HEK293T (cell line): ENCODE data around the gene AGRP.

Experiments used
- ARNT ChIP-seq: fragments of 450-650 bp; IDR thresholded peaks from 2 replicates; pipeline ENCODE4 v1.6.1; 2017; ENCODE audit warnings: mild to moderate bottlenecking
- BHLHE40 ChIP-seq: fragments of 450-650 bp; IDR thresholded peaks from 2 replicates; pipeline ENCODE4 v1.6.1; 2016; ENCODE audit warnings: mild to moderate bottlenecking, moderate library complexity, borderline replicate concordance
- CTBP1 ChIP-seq: fragments of 450-650 bp; IDR thresholded peaks from 2 replicates; pipeline ENCODE4 v1.6.1; 2016; ENCODE audit warnings: borderline replicate concordance
- FOXA1 ChIP-seq: fragments of 450-650 bp; IDR thresholded peaks from 2 replicates; pipeline ENCODE4 v1.6.1; 2016; ENCODE audit warnings: mild to moderate bottlenecking
- HDGF ChIP-seq: fragments of 450-650 bp; IDR thresholded peaks from 2 replicates; pipeline ENCODE4 v1.6.1; 2017; ENCODE audit warnings: antibody characterized with exemption, borderline replicate concordance
- LEF1 ChIP-seq: fragments of 450-650 bp; IDR thresholded peaks from 2 replicates; pipeline ENCODE4 v1.6.1; 2017; ENCODE audit warnings: mild to moderate bottlenecking, borderline replicate concordance
- SP1 ChIP-seq: fragments of 450-650 bp; IDR thresholded peaks from 2 replicates; pipeline ENCODE4 v1.6.1; 2017
- TARDBP ChIP-seq: fragments of 450-650 bp; IDR thresholded peaks from 2 replicates; pipeline ENCODE4 v1.6.1; 2016

- TF ChIP-seq FOXA1 (no peak), CTBP1 (no peak), BHLHE40 (no peak), SP1 (no peak), LEF1 (no peak), TARDBP (no peak), ARNT (no peak), HDGF (no peak)
Observed at GRCh38 chr16:67454104-67454503, 29.2 kb downstream of the AGRP start.
